ENCODE measurements around the gene DNAJC30.

DNAJC30 gene

DNA sequence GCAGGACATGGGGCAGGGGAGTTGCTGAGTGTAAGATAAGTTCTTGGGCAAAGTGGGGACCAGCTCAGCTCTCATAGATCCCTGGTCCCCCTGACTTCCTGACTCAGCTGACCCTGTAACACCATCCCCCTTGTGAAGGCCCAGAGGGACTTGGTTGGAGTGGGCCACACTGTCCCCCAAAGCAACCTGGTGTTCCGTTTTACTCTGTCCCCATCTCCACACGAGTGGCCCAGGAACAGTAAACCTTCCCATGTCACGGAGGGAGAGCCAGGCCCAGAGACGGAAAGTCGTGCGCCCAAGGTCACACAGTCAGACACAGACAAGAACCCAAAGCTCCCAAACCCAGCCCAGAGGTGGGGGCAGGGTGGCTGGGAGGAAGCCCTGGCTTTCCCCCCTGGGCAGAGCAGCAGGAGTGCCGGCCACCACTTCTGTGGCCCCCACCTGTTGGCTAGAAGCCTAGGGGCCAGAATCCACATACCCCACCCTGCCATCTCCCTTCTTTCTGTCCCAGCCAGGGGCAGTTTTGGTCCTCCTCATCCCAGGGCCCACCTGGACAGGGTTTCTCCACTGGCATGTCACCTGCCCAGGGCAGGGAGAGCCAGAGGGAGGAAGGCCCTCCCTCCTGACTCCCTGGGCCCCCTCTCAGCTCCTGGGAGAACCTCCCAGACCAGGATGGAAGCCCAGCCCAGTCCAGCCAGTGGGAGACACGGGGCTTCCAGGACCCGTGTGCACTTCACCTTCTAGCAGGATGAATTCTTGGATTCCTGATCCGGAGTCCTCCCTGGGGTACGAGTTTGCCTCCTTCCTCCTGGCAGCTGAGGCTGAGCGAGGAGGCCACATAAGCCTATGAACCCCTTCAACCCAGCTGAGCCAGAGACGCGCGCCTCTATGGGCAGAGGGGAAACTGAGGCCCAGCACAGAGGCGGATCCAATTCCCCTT lies 36.2 kb downstream of the DNAJC30 start:
- no peak for DNase-seq

GRCh38 chr7:73645643-73646174 lies 37.5 kb downstream of the DNAJC30 start:
- DNase-seq: no peak

GRCh38 chr7:73644688-73645286 lies 38.5 kb downstream of the DNAJC30 start:
- no peak for DNase-seq

GRCh38 chr7:73642834-73643233 lies 40.4 kb downstream of the DNAJC30 start:
- DNase-seq: no peak

- DNase-seq: no peak
Observed at GRCh38 chr7:73638911-73639310, 44.3 kb downstream of the DNAJC30 start.

DNA sequence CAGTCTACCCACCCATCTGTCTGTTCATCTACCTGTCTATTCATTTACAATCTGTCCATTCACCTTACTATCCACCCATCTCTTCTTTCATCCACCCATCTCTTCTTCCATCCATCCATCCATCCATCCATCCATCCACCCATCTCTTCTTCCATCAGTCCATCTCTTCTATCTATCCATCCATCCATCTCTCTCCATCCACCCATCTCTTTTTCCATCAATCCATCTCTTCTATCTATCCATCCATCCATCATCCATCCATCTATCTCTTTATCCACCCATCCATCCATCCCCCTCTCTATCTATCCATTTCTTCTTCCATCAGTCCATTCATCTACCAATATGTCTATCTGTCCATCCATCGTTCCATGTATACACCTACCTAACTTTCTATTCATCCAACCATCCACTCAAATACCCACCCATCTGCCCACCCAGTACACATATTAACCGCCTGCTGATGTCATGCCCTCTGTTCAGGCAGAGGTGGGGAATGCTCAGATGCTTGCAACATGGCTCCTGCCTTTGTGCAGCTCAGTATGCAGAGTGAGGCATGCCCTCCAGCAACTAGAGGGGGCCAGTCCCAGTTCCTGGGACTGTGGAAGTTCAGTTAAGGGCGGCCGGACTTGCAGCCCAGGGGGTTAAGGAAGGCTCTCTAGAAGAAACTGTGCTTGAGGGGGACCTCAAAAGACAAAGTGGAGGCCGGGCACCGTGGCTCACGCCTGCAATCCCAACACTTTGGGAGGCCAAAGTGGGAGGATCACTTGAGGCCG lies 47.6 kb downstream of the DNAJC30 start:
- no peak for DNase-seq

DNA sequence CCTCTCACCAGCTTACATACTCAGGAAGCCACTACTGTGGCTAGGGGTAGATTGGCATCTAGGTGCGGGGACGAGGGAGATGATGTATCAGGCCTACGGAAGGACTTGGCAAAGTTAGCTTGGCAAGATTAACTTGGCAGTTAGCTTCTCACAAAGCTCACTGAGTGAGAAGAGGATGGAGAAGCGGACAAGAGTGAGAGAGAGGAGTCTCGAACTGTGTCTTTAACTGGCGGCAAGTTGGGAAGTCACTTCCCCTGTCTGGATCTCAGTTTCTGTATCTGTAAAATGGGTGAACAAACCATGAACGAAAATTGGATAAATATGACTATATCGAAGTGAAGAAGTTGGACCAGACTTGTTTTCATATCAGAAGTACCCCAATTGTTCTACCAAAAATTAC lies 49.4 kb downstream of the DNAJC30 start:
- no peak for DNase-seq

- no peak for DNase-seq
Observed at GRCh38 chr7:73633323-73633722, 49.9 kb downstream of the DNAJC30 start.

DNA sequence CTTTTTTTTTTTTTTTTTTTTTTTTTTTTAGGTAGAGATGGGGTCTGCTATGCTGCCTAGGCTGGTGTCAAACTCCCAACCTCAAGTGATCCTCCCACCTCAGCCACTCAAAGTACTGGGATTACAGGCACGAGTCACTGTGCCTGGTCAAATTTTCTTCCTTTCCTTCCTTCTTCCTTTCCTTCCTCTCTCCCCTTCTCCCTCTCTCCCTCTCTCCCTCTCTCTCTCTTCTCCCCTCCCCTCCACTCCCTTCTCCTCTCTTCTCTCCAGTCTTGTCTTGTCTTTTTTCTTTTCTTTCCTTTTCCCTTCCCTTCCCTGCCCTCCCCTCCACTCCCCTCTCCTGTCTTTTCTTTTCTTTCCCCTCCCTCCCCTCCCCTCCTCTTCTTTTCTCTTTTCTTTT lies 51.7 kb downstream of the DNAJC30 start:
- DNase-seq: no peak

All from amniotic stem cell (primary cell).